Fibroblast of the aortic adventitia (primary cell): ENCODE measurements around the gene COCH. TPM values are rescaled to one million over a fixed set of nuclear protein-coding genes. Genes with fewer than 3 reads are reported as not detected.

ENCODE experiments used
- DNase-seq: peaks from one replicate; pipeline ENCODE4 v3.0.0-alpha.2; 2010; ENCODE audit warnings: low read depth
- H3K4me3 ChIP-seq: 2 replicates; pipeline ENCODE4 v1.5.1; 2011; ENCODE audit warnings: low read depth, mild to moderate bottlenecking, control low read depth, low read length, moderate library complexity
- CTCF ChIP-seq: IDR thresholded peaks from 2 replicates; pipeline ENCODE4 v1.5.1; 2011; ENCODE audit warnings: mild to moderate bottlenecking, low read length, control low read depth, inconsistent platforms; ENCODE audit not compliant: insufficient read depth
- total RNA-seq: library from RNA; depleted of rRNA; stranded (reverse); fragments of >200 nt; gene quantifications from 2 replicates; pipeline ENCODE4 v1.2.3, GENCODE V29; 2012; ENCODE audit warnings: low replicate concordance

Gene COCH
- total RNA-seq, 1 donor = 0.36 TPM

- TF ChIP-seq CTCF = no peak
- DNase-seq = no peak
- H3K4me3 ChIP-seq = no peak overlapping the region
These were observed 18.9 kb upstream of the COCH start for GRCh38 chr14:30855345-30856037.

GRCh38 chr14:30861200-30861599, 13.2 kb upstream of the COCH start:
- H3K4me3 ChIP-seq = no peak overlapping the region
- DNase-seq = no peak
- TF ChIP-seq CTCF = no peak

GRCh38 chr14:30864934-30865333, 9.4 kb upstream of the COCH start:
- DNase-seq = no peak
- no peak for TF ChIP-seq CTCF
- H3K4me3 ChIP-seq = no peak overlapping the region

- no peak for TF ChIP-seq CTCF
- no peak for DNase-seq
- no peak overlapping the region for H3K4me3 ChIP-seq
These were observed 5.6 kb upstream of the COCH start for GRCh38 chr14:30868736-30869135.

GRCh38 chr14:30869551-30870155, 4.7 kb upstream of the COCH start:
- no peak overlapping the region for H3K4me3 ChIP-seq
- DNase-seq = no peak
- no peak for TF ChIP-seq CTCF

- H3K4me3 ChIP-seq = no peak overlapping the region
- no peak for DNase-seq
- no peak for TF ChIP-seq CTCF
These were observed 1.8 kb upstream of the COCH start for GRCh38 chr14:30872602-30873001.
